Liver (tissue), 9 donors: ENCODE data around the gene ATF2. TPM values are rescaled to one million over a fixed set of nuclear protein-coding genes. Genes with fewer than 3 reads are reported as not detected.

ENCODE experiments used
- DNase-seq: peaks from one replicate; pipeline ENCODE4 v3.0.0-alpha.2; 2017; ENCODE audit warnings: low spot score
- H3K27ac ChIP-seq, 2 donors: one replicate each; pipeline ENCODE4 v1.7.0; 2013; ENCODE audit warnings: inconsistent platforms in 2 of 2, low read length in 2 of 2, control low read depth in 1 of 2, low read depth in 1 of 2, mild to moderate bottlenecking in 1 of 2
- H3K27me3 ChIP-seq, 4 donors: one replicate each; pipeline versions ENCODE4 v1.6.1 to v1.7.0; 2013; ENCODE audit warnings: low read length in 3 of 4, inconsistent platforms in 1 of 4, mild to moderate bottlenecking in 1 of 4, moderate library complexity in 1 of 4; ENCODE audit not compliant: control insufficient read depth in 4 of 4, insufficient read depth in 4 of 4
- H3K36me3 ChIP-seq, 4 donors: one replicate each; pipeline versions ENCODE4 v1.6.1 to v1.7.0; 2013; ENCODE audit warnings: low read length in 3 of 4, mild to moderate bottlenecking in 3 of 4, low read depth in 1 of 4, moderate library complexity in 1 of 4; ENCODE audit not compliant: control insufficient read depth in 4 of 4, insufficient read depth in 3 of 4
- H3K4me1 ChIP-seq, 4 donors: one replicate each; pipeline versions ENCODE4 v1.6.1 to v1.7.0; 2013; ENCODE audit warnings: low read length in 3 of 4, mild to moderate bottlenecking in 3 of 4, moderate library complexity in 1 of 4; ENCODE audit not compliant: control insufficient read depth in 4 of 4, insufficient read depth in 4 of 4
- H3K4me3 ChIP-seq, 3 donors: one replicate each; pipeline versions ENCODE4 v1.6.1 to v1.7.0; 2013; ENCODE audit warnings: low read length in 3 of 3, control low read depth in 1 of 3, low read depth in 1 of 3, mild to moderate bottlenecking in 1 of 3
- H3K9ac ChIP-seq, 2 donors: one replicate each; pipeline ENCODE4 v1.7.0; 2013; ENCODE audit warnings: low read length in 2 of 2, mild to moderate bottlenecking in 2 of 2, moderate library complexity in 2 of 2, control low read depth in 1 of 2, low read depth in 1 of 2
- H3K9me3 ChIP-seq, 4 donors: one replicate each; pipeline versions ENCODE4 v1.6.1 to v1.7.0; 2013; ENCODE audit warnings: low read length in 3 of 4; ENCODE audit not compliant: control insufficient read depth in 4 of 4
- ATF3 ChIP-seq: IDR thresholded peaks from 2 replicates; pipeline ENCODE4 v1.6.1; 2016; ENCODE audit warnings: antibody characterized with exemption
- EGR1 ChIP-seq, 2 donors: IDR thresholded peaks; 2 replicates each; pipeline ENCODE4 v1.6.1; 2016 to 2018; ENCODE audit warnings: antibody characterized with exemption in 2 of 2, low read depth in 2 of 2
- FOXA1 ChIP-seq: IDR thresholded peaks from 2 replicates; pipeline ENCODE4 v1.6.1; 2016; ENCODE audit warnings: antibody characterized with exemption
- FOXA2 ChIP-seq: IDR thresholded peaks from 2 replicates; pipeline ENCODE4 v1.6.1; 2016; ENCODE audit warnings: antibody characterized with exemption
- GABPA ChIP-seq, 2 donors: IDR thresholded peaks in 1 of 2; conservative IDR thresholded peaks in 1 of 2; 2 replicates each; pipeline ENCODE4 v1.6.1; 2016; ENCODE audit warnings: antibody characterized with exemption in 2 of 2, mild to moderate bottlenecking in 1 of 2, moderate library complexity in 1 of 2
- HNF4A ChIP-seq, 2 donors: conservative IDR thresholded peaks; 2 replicates each; pipeline ENCODE4 v1.6.1; 2016; ENCODE audit warnings: antibody characterized with exemption in 2 of 2, mild to moderate bottlenecking in 2 of 2
- HNF4G ChIP-seq: IDR thresholded peaks from 2 replicates; pipeline ENCODE4 v1.6.1; 2016; ENCODE audit warnings: antibody characterized with exemption
- JUND ChIP-seq, 2 donors: IDR thresholded peaks; 2 replicates each; pipeline ENCODE4 v1.6.1; 2016; ENCODE audit warnings: antibody characterized with exemption in 2 of 2
- NR2F2 ChIP-seq: IDR thresholded peaks from 2 replicates; pipeline ENCODE4 v1.6.1; 2016; ENCODE audit warnings: antibody characterized with exemption
- RAD21 ChIP-seq, 2 donors: IDR thresholded peaks; 2 replicates each; pipeline ENCODE4 v1.6.1; 2016; ENCODE audit warnings: antibody characterized with exemption in 2 of 2, mild to moderate bottlenecking in 2 of 2
- RXRA ChIP-seq, 2 donors: IDR thresholded peaks; 2 replicates each; pipeline ENCODE4 v1.6.1; 2017 to 2018; ENCODE audit warnings: antibody characterized with exemption in 2 of 2, mild to moderate bottlenecking in 1 of 2
- SP1 ChIP-seq: IDR thresholded peaks from 2 replicates; pipeline ENCODE4 v1.6.1; 2018; ENCODE audit warnings: antibody characterized with exemption, mild to moderate bottlenecking
- TAF1 ChIP-seq: conservative IDR thresholded peaks from 2 replicates; pipeline ENCODE4 v1.6.1; 2016; ENCODE audit warnings: antibody characterized with exemption, mild to moderate bottlenecking
- YY1 ChIP-seq: IDR thresholded peaks from 2 replicates; pipeline ENCODE4 v1.6.1; 2016; ENCODE audit warnings: antibody characterized with exemption, mild to moderate bottlenecking
- ZBTB33 ChIP-seq: IDR thresholded peaks from 2 replicates; pipeline ENCODE4 v1.6.1; 2016; ENCODE audit warnings: antibody characterized with exemption
- WGBS: extraction: QIAGEN DNeasy Blood & Tissue Kit; methylation state at CpG from one replicate; pipeline ENCODE4 v1.1.7; 2013; 5-methylcytosine and 5-hydroxymethylcytosine counted together
- polyA plus RNA-seq, 2 donors: library from polyadenylated mRNA; stranded (reverse) in 1 of 2; unstranded in 1 of 2; fragments of 200-250 nt in 1 of 2; fragments of >200 nt in 1 of 2; fragmentation: Nextera tagmentation in 1 of 2; extraction: Ambion mirVana in 1 of 2; gene quantifications; one replicate each; pipeline versions ENCODE4 v1.2.1 to v1.2.3, GENCODE V29; 2013 to 2015
- total RNA-seq, 2 donors: library from RNA; depleted of rRNA; stranded (reverse); fragments of >200 nt; gene quantifications; one replicate each; pipeline ENCODE4 v1.2.3, GENCODE V29; 2014
- TF ChIP-seq, protein P1 (sequence below): fragments of 150-350 bp; IDR thresholded peaks from 2 replicates; pipeline ENCODE4 v1.5.1; 2017; ENCODE audit warnings: improper control_type of control experiment, low read depth, low read length; ENCODE audit not compliant: missing input control
- TF ChIP-seq, protein P2 (sequence below): IDR thresholded peaks from 2 replicates; pipeline ENCODE4 v1.6.1; 2016; ENCODE audit warnings: antibody characterized with exemption, mild to moderate bottlenecking
- TF ChIP-seq, protein P3 (sequence below): IDR thresholded peaks from 2 replicates; pipeline ENCODE4 v1.6.1; 2016; ENCODE audit warnings: antibody characterized with exemption
- donor health status: healthy.
- donor health status: healthy.
- donor health status: healthy.
- donor health status: healthy.
- donor health status: healthy.

ATF2 gene
- total and polyA plus RNA-seq, 4 donors, result 10.4 to 34.0 (median 17.2) TPM

- Histone ChIP-seq H3K36me3 (peaks cover 0 to 4% (median 0%) of the 10 kb centered on the region in 4 donors), H3K9me3 (no peaks in the 10 kb centered on the region), H3K4me3 (no peak overlapping the region), H3K27me3 (no peaks in the 10 kb centered on the region), H3K27ac (no peak overlapping the region), H3K9ac (no peak overlapping the region), H3K4me1 (peaks cover 0 to 2% (median under 1%) of the 10 kb centered on the region in 4 donors)
- TF ChIP-seq HNF4A (conservative IDR thresholded peaks at IDR 0.05) (no peak), FOXA2 (no peak), YY1 (no peak), TAF1 (no peak), SP1 (no peak), EGR1 (IDR thresholded peaks at IDR 0.05; ENCODE audit: low read depth in 2 of 2) (no peak), RXRA (IDR thresholded peaks at IDR 0.05) (no peak), HNF4G (no peak), ATF3 (no peak), NR2F2 (no peak), RAD21 (IDR thresholded peaks at IDR 0.05) (no peak), FOXA1 (no peak)
- TF ChIP-seq, protein P1, sequence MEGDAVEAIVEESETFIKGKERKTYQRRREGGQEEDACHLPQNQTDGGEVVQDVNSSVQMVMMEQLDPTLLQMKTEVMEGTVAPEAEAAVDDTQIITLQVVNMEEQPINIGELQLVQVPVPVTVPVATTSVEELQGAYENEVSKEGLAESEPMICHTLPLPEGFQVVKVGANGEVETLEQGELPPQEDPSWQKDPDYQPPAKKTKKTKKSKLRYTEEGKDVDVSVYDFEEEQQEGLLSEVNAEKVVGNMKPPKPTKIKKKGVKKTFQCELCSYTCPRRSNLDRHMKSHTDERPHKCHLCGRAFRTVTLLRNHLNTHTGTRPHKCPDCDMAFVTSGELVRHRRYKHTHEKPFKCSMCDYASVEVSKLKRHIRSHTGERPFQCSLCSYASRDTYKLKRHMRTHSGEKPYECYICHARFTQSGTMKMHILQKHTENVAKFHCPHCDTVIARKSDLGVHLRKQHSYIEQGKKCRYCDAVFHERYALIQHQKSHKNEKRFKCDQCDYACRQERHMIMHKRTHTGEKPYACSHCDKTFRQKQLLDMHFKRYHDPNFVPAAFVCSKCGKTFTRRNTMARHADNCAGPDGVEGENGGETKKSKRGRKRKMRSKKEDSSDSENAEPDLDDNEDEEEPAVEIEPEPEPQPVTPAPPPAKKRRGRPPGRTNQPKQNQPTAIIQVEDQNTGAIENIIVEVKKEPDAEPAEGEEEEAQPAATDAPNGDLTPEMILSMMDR, result no peak
- TF ChIP-seq, protein P2, sequence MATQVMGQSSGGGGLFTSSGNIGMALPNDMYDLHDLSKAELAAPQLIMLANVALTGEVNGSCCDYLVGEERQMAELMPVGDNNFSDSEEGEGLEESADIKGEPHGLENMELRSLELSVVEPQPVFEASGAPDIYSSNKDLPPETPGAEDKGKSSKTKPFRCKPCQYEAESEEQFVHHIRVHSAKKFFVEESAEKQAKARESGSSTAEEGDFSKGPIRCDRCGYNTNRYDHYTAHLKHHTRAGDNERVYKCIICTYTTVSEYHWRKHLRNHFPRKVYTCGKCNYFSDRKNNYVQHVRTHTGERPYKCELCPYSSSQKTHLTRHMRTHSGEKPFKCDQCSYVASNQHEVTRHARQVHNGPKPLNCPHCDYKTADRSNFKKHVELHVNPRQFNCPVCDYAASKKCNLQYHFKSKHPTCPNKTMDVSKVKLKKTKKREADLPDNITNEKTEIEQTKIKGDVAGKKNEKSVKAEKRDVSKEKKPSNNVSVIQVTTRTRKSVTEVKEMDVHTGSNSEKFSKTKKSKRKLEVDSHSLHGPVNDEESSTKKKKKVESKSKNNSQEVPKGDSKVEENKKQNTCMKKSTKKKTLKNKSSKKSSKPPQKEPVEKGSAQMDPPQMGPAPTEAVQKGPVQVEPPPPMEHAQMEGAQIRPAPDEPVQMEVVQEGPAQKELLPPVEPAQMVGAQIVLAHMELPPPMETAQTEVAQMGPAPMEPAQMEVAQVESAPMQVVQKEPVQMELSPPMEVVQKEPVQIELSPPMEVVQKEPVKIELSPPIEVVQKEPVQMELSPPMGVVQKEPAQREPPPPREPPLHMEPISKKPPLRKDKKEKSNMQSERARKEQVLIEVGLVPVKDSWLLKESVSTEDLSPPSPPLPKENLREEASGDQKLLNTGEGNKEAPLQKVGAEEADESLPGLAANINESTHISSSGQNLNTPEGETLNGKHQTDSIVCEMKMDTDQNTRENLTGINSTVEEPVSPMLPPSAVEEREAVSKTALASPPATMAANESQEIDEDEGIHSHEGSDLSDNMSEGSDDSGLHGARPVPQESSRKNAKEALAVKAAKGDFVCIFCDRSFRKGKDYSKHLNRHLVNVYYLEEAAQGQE, result no peak
- DNase-seq, result no peak
- 86% methylated on average over 2 of the region's 2 CpGs for WGBS
These were observed 15.8 kb downstream of the ATF2 start for GRCh38 chr2:175152242-175152641.

GRCh38 chr2:175151791-175152190 is 16.2 kb downstream of the ATF2 start:
- Histone ChIP-seq H3K9me3 (no peaks in the 10 kb centered on the region), H3K4me3 (no peak overlapping the region), H3K27ac (no peak overlapping the region), H3K9ac (no peak overlapping the region), H3K27me3 (no peaks in the 10 kb centered on the region), H3K4me1 (peaks cover 0 to 2% (median under 1%) of the 10 kb centered on the region in 4 donors), H3K36me3 (peaks cover 0 to 4% (median 0%) of the 10 kb centered on the region in 4 donors)
- no peak for DNase-seq
- WGBS, result 84% methylated on average over 1 of the region's 1 CpG
- no peak for TF ChIP-seq YY1
- TF ChIP-seq, protein P3, sequence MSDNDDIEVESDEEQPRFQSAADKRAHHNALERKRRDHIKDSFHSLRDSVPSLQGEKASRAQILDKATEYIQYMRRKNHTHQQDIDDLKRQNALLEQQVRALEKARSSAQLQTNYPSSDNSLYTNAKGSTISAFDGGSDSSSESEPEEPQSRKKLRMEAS, result no peak
- TF ChIP-seq, protein P1, result no peak
- TF ChIP-seq RAD21 (IDR thresholded peaks at IDR 0.05), result no peak
- no peak for TF ChIP-seq GABPA (IDR thresholded peaks at IDR 0.05 in 1 of 2, conservative IDR thresholded peaks at IDR 0.05 in 1 of 2)
- TF ChIP-seq NR2F2, result no peak
- TF ChIP-seq HNF4G, result no peak
- no peak for TF ChIP-seq FOXA1
- no peak for TF ChIP-seq HNF4A (conservative IDR thresholded peaks at IDR 0.05)
- TF ChIP-seq JUND (IDR thresholded peaks at IDR 0.05), result no peak
- TF ChIP-seq SP1, result no peak
- TF ChIP-seq TAF1, result no peak
- no peak for TF ChIP-seq RXRA (IDR thresholded peaks at IDR 0.05)
- TF ChIP-seq, protein P2, result no peak
- no peak for TF ChIP-seq ZBTB33
